HG03135 (cell line): Measurements from ENCODE around the gene IGF2BP2.
"Not testable (repeated sequence)": the region's sequence is repeated elsewhere in the genome, so short reads cannot be mapped to it uniquely, and the experiment has no call there.

ENCODE experiments used
- ATAC-seq: cut with Tn5 transposase; IDR thresholded peaks from one replicate; pipeline ENCODE4 v1.9.1; 2021; ENCODE audit warnings: mild to moderate bottlenecking, moderate library complexity; ENCODE audit not compliant: unreplicated experiment

IGF2BP2 gene

GRCh38 chr3:185647880-185648210 is 177.0 kb downstream of the IGF2BP2 start:
- no peak for ATAC-seq

- no peak for ATAC-seq
These were observed 177.5 kb downstream of the IGF2BP2 start for GRCh38 chr3:185647134-185647879.

- no peak for ATAC-seq
These were observed 178.3 kb downstream of the IGF2BP2 start for GRCh38 chr3:185646382-185647133.

- ATAC-seq: no peak
These were observed 179.1 kb downstream of the IGF2BP2 start for GRCh38 chr3:185645596-185646381.

- not testable (repeated sequence) for ATAC-seq
These were observed 179.7 kb downstream of the IGF2BP2 start for GRCh38 chr3:185645191-185645590.

GRCh38 chr3:185640308-185640707 is 184.5 kb downstream of the IGF2BP2 start:
- no peak for ATAC-seq

GRCh38 chr3:185639632-185640206 is 185.1 kb downstream of the IGF2BP2 start:
- ATAC-seq: no peak

GRCh38 chr3:185638651-185639050 is 186.2 kb downstream of the IGF2BP2 start:
- not testable (repeated sequence) for ATAC-seq

GRCh38 chr3:185637388-185637787 is 187.5 kb downstream of the IGF2BP2 start:
- ATAC-seq: no peak

GRCh38 chr3:185632996-185633395 is 191.8 kb downstream of the IGF2BP2 start:
- ATAC-seq: no peak

- no peak for ATAC-seq
These were observed 193.2 kb downstream of the IGF2BP2 start for GRCh38 chr3:185631508-185632206.

- no peak for ATAC-seq
These were observed 193.7 kb downstream of the IGF2BP2 start for GRCh38 chr3:185631108-185631507.

- ATAC-seq: no peak
These were observed 194.6 kb downstream of the IGF2BP2 start for GRCh38 chr3:185630182-185630622.

- ATAC-seq: no peak
These were observed 195.2 kb downstream of the IGF2BP2 start for GRCh38 chr3:185629554-185630181.

- no peak for ATAC-seq
These were observed 199.1 kb downstream of the IGF2BP2 start for GRCh38 chr3:185625784-185626183.

- no peak for ATAC-seq
These were observed 200.7 kb downstream of the IGF2BP2 start for GRCh38 chr3:185623939-185624665.

- ATAC-seq: no peak
These were observed 211.8 kb downstream of the IGF2BP2 start for GRCh38 chr3:185613016-185613415.

GRCh38 chr3:185606196-185606595 is 218.6 kb downstream of the IGF2BP2 start:
- no peak for ATAC-seq

GRCh38 chr3:185605566-185605965 is 219.3 kb downstream of the IGF2BP2 start:
- ATAC-seq: no peak
